ENCODE data around the gene PRSS53.
"Not testable (repeated sequence)": the region's sequence is repeated elsewhere in the genome, so short reads cannot be mapped to it uniquely, and the experiment has no call there.

Gene PRSS53

DNA sequence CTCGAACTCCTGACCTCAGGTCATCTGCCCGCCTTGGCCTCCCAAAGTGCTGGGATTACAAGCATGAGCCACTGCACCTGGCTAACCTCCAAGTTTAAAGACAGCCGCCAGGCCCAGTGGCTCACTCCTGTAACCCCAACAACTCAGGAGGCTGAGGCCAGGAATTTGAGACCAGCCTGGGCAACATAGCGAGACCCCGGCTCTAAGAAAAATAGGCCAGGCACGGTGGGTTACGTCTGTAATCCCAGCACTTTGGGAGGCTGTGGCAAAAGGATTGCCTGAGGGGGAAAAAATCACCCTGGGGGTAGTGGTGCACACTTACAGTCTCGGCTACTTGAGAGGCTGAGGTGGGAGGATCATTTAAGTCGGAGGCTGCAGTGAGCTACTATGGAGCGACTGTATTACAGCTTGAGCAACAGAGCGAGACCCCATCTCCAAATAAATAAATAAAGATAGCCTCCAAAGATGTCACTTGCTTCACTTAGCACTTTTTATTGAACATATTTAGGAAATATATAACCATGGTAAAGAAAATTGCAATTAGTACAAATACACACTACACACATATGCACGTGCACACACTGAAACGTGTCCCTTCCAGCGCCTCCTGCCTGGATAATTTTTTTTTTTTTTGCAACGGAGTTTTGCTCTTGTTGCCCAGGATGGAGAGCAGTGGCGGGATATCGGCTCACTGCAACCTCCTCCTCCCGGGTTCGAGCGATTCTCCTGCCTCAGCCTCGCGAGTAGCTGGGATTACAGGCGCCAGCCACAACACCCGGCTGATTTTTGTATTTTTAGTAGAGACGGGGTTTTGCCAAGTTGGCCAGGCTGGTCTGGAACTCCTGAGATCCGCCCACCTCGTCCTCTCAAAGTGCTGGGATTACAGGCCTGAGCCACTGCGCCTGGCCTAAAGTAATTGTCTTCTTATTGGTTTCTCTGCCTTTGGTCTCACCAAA is 18.0 kb upstream of the PRSS53 start:
- no peak overlapping the region for H3K4me3 ChIP-seq (replicated peaks; ENCODE audit: low read depth, low read length)
- TF ChIP-seq, protein P1, sequence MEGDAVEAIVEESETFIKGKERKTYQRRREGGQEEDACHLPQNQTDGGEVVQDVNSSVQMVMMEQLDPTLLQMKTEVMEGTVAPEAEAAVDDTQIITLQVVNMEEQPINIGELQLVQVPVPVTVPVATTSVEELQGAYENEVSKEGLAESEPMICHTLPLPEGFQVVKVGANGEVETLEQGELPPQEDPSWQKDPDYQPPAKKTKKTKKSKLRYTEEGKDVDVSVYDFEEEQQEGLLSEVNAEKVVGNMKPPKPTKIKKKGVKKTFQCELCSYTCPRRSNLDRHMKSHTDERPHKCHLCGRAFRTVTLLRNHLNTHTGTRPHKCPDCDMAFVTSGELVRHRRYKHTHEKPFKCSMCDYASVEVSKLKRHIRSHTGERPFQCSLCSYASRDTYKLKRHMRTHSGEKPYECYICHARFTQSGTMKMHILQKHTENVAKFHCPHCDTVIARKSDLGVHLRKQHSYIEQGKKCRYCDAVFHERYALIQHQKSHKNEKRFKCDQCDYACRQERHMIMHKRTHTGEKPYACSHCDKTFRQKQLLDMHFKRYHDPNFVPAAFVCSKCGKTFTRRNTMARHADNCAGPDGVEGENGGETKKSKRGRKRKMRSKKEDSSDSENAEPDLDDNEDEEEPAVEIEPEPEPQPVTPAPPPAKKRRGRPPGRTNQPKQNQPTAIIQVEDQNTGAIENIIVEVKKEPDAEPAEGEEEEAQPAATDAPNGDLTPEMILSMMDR (IDR thresholded peaks at IDR 0.05; ENCODE audit: low read length, missing control alignments), result no peak
- DNase-seq (ENCODE audit: low read depth), result no peak

DNA sequence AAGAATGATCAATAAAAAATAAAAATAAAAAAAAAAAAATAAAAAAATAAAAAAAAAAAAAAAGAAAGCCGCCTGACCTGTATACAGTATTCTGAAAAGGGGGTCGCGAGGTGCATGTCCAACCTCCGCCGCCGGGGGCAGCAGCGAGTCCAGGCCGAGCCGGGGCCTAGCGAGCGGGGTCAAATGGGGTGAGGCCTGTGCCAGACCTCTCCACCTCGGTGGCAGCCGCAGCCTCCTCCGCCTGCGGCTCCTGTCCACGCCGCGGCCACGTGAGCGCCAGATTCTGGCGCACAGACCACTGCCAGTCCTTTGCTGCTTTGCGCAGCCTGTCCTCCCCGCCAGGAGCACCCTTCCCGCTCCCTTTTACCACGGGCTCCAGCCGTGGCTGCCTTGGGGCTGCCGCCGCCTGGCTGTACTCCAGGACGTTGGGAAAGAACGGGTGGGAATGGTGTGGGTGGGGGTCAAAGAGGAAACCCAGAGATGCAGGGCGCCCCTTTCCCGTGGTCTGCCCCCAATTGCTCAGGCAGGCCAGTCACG is 17.0 kb upstream of the PRSS53 start:
- H3K4me3 ChIP-seq (replicated peaks; ENCODE audit: low read depth, low read length), result no peak overlapping the region
- TF ChIP-seq, protein P1 (IDR thresholded peaks at IDR 0.05; ENCODE audit: low read length, missing control alignments), result peak; percentile 64
- peak; percentile 59 for DNase-seq (ENCODE audit: low read depth)

DNA sequence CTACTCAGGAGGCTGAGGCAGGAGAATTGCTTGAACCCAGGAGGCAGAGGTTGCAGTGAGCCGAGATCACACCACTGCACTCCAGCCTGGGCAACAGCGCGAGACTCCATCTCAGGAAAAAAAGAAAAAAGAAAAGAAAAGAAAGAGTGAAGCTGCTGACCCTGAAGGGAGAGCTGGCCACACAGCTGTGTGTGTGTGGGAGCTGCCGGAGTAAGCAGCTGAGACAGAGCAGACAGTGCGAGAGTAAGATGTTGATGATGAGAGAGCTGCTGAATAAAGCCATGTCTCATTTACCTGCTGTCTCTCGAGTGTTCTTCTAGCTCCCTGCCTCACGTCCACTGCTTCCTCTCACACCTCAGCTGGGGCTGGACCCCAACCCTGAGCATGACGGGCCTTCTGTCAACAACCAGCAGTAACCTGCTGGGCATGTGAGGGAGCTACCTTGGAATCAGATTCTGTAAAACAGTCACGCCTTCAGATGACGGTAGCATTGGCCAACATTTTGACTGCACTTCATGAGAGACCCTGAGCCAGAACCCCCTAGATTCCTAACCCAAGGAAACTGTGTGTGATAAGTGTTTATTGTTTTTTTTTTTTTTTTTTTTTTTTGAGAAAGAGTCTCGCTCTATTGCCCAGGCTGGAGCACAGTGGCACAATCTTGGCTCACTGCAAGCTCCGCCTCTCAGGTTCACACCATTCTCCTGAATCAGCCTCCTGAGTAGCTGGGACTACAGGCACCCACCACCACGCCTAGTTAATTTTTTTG is 12.3 kb upstream of the PRSS53 start:
- H3K4me3 ChIP-seq (replicated peaks; ENCODE audit: low read depth, low read length), result not testable (repeated sequence)

DNA sequence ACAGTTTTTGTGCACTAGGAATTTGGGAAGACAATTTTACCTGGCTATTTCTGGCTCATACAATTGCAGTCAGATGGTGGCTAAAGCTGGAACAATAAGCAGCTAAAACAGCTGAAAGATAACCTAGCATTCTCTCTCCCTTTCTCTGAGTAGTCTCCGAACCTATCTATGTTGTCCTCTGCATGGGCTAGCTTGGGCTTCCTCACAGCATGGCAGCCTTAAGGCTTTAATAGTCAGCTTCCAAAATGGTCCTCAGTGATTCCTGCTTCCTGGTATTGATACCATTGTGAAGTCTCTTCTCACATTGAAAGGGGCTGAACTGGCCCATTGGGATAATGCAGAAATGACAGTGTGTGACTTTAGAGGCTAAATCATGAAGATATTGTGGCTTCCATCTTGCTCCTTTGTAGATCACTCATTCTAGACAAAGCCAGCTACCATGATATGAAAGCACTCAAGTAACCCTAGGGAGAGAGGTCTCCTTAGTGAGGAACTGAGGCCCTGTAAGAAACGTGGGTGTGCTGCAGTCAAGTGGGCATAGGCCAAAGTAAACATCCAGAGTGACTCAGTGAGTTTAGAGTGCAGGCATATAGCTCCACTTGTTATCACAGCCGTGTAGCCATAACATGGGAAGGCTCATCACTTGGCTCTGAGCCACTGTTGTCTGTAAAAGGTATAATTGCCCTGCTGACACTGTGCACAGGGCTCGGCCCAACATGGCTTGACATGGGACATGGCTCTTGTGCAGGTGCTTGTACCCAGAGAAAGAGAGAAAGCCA is 11.3 kb upstream of the PRSS53 start:
- TF ChIP-seq, protein P1 (IDR thresholded peaks at IDR 0.05; ENCODE audit: low read length, missing control alignments), result no peak
- no peak overlapping the region for H3K4me3 ChIP-seq (replicated peaks; ENCODE audit: low read depth, low read length)
- DNase-seq (ENCODE audit: low read depth), result peak; percentile 30

More for the DNA sequence above, 12.3 kb upstream of the PRSS53 start:
- peak; percentile 24 for DNase-seq (ENCODE audit: low read depth)

DNA sequence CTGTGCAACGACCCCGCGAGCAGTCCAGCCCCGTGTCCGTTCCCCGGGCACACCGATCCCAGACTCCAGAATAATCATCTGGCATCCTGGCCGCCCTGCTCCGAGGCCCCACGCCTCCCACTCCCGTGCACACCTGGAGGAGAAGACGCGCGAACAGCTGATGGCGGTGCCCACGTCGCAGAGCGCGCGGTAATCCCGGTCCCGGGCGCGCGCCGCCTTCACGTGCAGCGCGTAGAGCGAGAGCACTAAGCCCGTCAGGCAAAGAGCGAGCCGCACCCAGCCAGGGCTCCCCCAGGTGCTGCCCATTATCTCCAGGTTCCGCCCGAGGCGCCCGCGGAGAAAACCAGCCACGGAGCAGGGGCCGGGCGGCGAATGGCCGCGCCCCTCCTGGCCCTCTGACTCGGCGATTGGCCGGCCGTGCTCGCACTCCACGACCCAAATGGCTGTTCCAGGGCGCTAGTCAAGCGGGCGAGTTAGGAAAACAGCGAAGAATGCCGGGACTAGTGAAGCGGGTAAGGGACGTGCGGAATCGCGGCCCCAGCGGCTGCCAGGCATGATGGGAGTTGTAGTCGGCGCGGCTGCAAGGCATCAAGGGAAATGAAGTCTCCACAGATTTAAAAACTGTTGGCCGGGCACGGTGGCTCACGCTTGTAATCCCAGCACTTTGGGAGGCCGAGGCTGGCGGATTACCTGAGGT is 5.8 kb upstream of the PRSS53 start, which contains the start of gene VKORC1:
TSS of gene VKORC1 (minus strand) at position 374 of the 697 bp plus-strand sequence. CDS start at position 306, 68 bp downstream.
- DNase-seq (ENCODE audit: low read depth), result peak; percentile 98
- TF ChIP-seq, protein P1 (IDR thresholded peaks at IDR 0.05; ENCODE audit: low read length, missing control alignments), result no peak
- peak within 1 kb of the TSS; percentile 91 for H3K4me3 ChIP-seq (replicated peaks; ENCODE audit: low read depth, low read length)

DNA sequence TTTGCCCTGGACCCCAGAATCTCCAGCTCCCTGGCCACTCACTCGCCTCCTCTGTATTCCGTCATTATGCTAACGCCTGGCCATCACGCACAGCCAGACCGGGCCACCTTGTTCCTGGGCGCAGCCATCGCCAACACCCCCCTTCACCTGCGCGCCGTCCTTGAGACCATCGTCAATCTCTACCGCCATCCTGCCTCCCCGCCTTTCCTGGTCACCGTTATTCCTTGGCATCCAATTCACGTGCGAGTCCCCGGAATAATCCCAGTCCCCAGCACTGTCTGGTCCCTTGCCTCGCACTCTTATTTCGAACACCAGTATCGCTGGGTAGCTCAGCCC is 5.3 kb upstream of the PRSS53 start:
- TF ChIP-seq, protein P1 (IDR thresholded peaks at IDR 0.05; ENCODE audit: low read length, missing control alignments), result no peak
- peak overlapping the region; percentile 91 for H3K4me3 ChIP-seq (replicated peaks; ENCODE audit: low read depth, low read length)
- no peak for DNase-seq (ENCODE audit: low read depth)

Data from fibroblast of pulmonary artery (primary cell).